DOHH2 (cell line): ENCODE data around the gene KRTDAP.
A peak's percentile ranks its signal among the peaks of the same experiment; 100 is the strongest.

Source experiments
- H3F3A ChIP-seq: fragments of 200-600 bp; sonication (generic), shearing (Covaris generic); 2 replicates; pipeline ENCODE4 v1.6.0; 2016; ENCODE audit warnings: antibody characterized with exemption, mild to moderate bottlenecking; ENCODE audit not compliant: control insufficient read depth, insufficient read depth
- H3K27ac ChIP-seq: fragments of 200-600 bp; sonication (generic); 2 replicates; pipeline ENCODE4 v1.5.1; 2014; ENCODE audit warnings: low read depth, mild to moderate bottlenecking, low read length, moderate library complexity
- H3K27me3 ChIP-seq: fragments of 200-600 bp; sonication (generic); 2 replicates; pipeline ENCODE4 v1.6.1; 2014; ENCODE audit warnings: mild to moderate bottlenecking, low read length, mixed read lengths; ENCODE audit not compliant: control insufficient read depth
- H3K36me3 ChIP-seq: fragments of 200-600 bp; sonication (generic); 2 replicates; pipeline ENCODE4 v1.6.1; 2014; ENCODE audit warnings: mild to moderate bottlenecking, low read length, moderate library complexity, mixed read lengths; ENCODE audit not compliant: control insufficient read depth
- H3K4me1 ChIP-seq: fragments of 200-600 bp; sonication (generic); 2 replicates; pipeline ENCODE4 v1.6.1; 2014; ENCODE audit warnings: mild to moderate bottlenecking, low read length, mixed read lengths; ENCODE audit not compliant: control insufficient read depth
- H3K4me2 ChIP-seq: fragments of 200-600 bp; sonication (generic); 2 replicates; pipeline ENCODE4 v1.6.0; 2014; ENCODE audit warnings: mild to moderate bottlenecking, low read length, moderate library complexity
- H3K4me3 ChIP-seq: fragments of 200-600 bp; sonication (generic); 2 replicates; pipeline ENCODE4 v1.5.1; 2014; ENCODE audit warnings: mild to moderate bottlenecking, low read length, mixed read lengths
- H3K79me2 ChIP-seq: fragments of 200-600 bp; sonication (generic); 2 replicates; pipeline ENCODE4 v1.6.1; 2014; ENCODE audit warnings: mild to moderate bottlenecking, low read length, mixed read lengths; ENCODE audit not compliant: control insufficient read depth
- H3K9me2 ChIP-seq: fragments of 200-600 bp; sonication (generic); replicated peaks from 2 replicates; pipeline ENCODE4 v1.6.1; 2014; ENCODE audit warnings: mild to moderate bottlenecking, low read length, mixed read lengths; ENCODE audit not compliant: control insufficient read depth
- H3K9me3 ChIP-seq: fragments of 200-600 bp; sonication (generic); 2 replicates; pipeline ENCODE4 v1.6.1; 2014; ENCODE audit warnings: antibody characterized with exemption, low read length, mixed read lengths; ENCODE audit not compliant: control insufficient read depth, insufficient read depth
- H4K20me1 ChIP-seq: fragments of 200-600 bp; sonication (generic); 2 replicates; pipeline ENCODE4 v1.6.0; 2014; ENCODE audit warnings: low read depth, mild to moderate bottlenecking, antibody characterized with exemption, low read length, moderate library complexity; ENCODE audit not compliant: control insufficient read depth, insufficient read depth
- EZH2phosphoT487 ChIP-seq: fragments of 200-600 bp; sonication (generic); IDR thresholded peaks from 2 replicates; pipeline ENCODE4 v1.6.1; 2017; ENCODE audit warnings: borderline replicate concordance, mild to moderate bottlenecking, antibody characterized with exemption, low read length, moderate library complexity, mixed read lengths
- TF ChIP-seq, protein P1 (sequence below): fragments of 200-600 bp; sonication (generic); IDR thresholded peaks from one replicate; pipeline ENCODE4 v1.5.1; 2014; ENCODE audit warnings: antibody characterized with exemption, mild to moderate bottlenecking, low read depth, low read length; ENCODE audit not compliant: poor library complexity, severe bottlenecking

KRTDAP gene

DNA sequence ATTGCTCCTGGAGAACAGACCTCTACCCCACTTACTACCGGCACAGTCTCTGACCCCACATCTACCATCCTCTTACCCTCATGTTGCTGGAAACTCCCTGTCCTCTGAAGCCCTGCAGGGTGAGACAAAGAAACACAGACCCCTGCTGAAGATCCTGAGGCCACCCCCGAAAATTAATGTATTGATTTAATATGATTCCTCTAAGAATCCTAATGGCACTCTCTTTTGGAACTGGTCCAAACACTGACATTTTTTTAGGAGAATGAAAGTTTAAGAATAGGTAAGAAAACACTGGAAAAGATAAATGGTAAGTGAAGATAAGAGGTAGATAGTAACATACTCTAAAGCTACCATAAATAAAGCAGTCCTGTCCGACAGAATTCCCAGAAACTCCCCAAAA lies 17.9 kb upstream of the KRTDAP start:
- no peak; the same call in 1 of the 2 replicates for TF ChIP-seq EZH2phosphoT487
- TF ChIP-seq, protein P1, sequence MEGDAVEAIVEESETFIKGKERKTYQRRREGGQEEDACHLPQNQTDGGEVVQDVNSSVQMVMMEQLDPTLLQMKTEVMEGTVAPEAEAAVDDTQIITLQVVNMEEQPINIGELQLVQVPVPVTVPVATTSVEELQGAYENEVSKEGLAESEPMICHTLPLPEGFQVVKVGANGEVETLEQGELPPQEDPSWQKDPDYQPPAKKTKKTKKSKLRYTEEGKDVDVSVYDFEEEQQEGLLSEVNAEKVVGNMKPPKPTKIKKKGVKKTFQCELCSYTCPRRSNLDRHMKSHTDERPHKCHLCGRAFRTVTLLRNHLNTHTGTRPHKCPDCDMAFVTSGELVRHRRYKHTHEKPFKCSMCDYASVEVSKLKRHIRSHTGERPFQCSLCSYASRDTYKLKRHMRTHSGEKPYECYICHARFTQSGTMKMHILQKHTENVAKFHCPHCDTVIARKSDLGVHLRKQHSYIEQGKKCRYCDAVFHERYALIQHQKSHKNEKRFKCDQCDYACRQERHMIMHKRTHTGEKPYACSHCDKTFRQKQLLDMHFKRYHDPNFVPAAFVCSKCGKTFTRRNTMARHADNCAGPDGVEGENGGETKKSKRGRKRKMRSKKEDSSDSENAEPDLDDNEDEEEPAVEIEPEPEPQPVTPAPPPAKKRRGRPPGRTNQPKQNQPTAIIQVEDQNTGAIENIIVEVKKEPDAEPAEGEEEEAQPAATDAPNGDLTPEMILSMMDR, result no peak
- Histone ChIP-seq H3K79me2 (peaks cover 10% of the 10 kb centered on the region), H3K4me2 (peak overlapping the region; percentile 54), H3K4me1 (peaks cover 44% of the 10 kb centered on the region), H3F3A (no peaks in the 10 kb centered on the region), H3K27me3 (peaks cover 36% of the 10 kb centered on the region), H3K9me2 (no peaks in the 10 kb centered on the region), H3K27ac (no peak overlapping the region), H3K9me3 (no peaks in the 10 kb centered on the region), H3K36me3 (no peaks in the 10 kb centered on the region), H4K20me1 (no peaks in the 10 kb centered on the region), H3K4me3 (peak overlapping the region; percentile 75)

DNA sequence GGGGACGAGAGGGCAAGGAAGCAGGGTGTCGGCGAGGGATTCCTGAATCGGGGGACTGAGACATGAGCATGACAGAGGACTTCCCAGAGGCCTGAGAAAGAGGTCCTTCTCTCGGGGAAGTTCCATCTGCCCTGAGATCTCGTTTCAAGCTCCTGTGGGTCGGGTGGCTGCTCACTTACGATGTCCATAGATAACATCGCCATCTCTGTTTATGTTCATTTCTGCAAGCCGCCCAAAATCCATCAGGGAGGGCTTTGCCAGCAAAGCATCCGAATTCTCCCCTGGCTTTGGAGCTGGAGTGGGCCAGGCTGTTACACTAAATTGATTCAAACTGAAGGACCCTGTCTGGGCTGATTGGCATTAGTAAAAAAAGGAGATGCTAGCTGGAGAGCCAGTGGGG lies 17.3 kb upstream of the KRTDAP start:
- H3K9me2 ChIP-seq, result no peaks in the 10 kb centered on the region
- no peaks in the 10 kb centered on the region for H3K36me3 ChIP-seq
- H3K79me2 ChIP-seq, result peaks cover 10% of the 10 kb centered on the region
- no peaks in the 10 kb centered on the region for H4K20me1 ChIP-seq
- H3K27me3 ChIP-seq, result peaks cover 33% of the 10 kb centered on the region
- peaks cover 50% of the 10 kb centered on the region for H3K4me1 ChIP-seq
- no peak overlapping the region for H3K27ac ChIP-seq
- H3F3A ChIP-seq, result no peaks in the 10 kb centered on the region
- TF ChIP-seq, protein P1, result no peak
- no peak for TF ChIP-seq EZH2phosphoT487
- peak overlapping the region; percentile 54 for H3K4me2 ChIP-seq
- H3K9me3 ChIP-seq, result no peaks in the 10 kb centered on the region
- H3K4me3 ChIP-seq, result no peak overlapping the region; the same call in 1 of the 2 replicates

DNA sequence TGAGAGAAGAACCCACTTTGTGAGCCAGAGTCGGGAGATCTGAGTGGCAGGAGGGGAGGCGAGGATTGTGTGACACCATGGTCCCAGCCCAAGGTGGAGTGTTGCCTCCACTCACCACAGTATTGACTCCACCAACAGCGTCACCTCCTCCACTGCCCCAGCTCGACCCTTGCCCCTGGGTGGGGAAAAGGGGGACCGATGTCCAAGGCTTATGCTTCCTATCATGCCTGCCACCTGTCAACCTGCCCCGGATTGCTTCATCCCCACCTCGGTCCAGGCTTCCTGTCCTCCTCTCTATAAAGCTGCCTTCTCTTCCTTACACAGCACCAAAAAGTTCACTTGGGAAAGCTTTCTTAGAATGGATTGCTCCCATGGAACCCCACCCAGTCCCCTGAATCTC lies 15.7 kb upstream of the KRTDAP start:
- TF ChIP-seq, protein P1, result no peak
- TF ChIP-seq EZH2phosphoT487, result no peak
- peaks cover 10% of the 10 kb centered on the region for H3K79me2 ChIP-seq
- H3K9me3 ChIP-seq, result no peaks in the 10 kb centered on the region
- no peaks in the 10 kb centered on the region for H3K9me2 ChIP-seq
- peaks cover 66% of the 10 kb centered on the region for H3K4me1 ChIP-seq
- peaks cover 5% of the 10 kb centered on the region; the same call in 1 of the 2 replicates for H3F3A ChIP-seq
- no peak overlapping the region for H3K4me2 ChIP-seq
- no peak overlapping the region for H3K4me3 ChIP-seq
- H3K27ac ChIP-seq, result no peak overlapping the region
- H4K20me1 ChIP-seq, result no peaks in the 10 kb centered on the region
- no peaks in the 10 kb centered on the region for H3K36me3 ChIP-seq
- peaks cover 32% of the 10 kb centered on the region for H3K27me3 ChIP-seq

DNA sequence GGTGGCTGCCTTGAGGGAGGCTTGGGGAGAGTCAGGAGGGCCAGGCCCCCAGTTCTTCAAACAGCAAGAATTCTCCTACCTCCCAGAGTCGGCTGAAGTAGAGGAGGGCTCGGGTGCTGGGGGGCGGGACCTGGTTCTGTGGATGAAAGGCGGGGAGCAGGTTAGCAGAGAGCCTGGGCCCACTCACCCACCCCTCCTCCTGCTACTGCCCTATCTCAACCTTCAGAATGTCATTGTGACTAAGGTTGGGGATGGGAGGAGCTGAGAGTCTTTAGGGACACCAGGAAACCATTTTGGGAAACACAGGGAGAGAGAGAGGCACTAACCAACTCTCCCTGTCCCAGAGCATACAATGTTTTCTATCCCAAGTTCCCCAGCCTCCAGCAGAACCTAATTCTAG lies 12.5 kb upstream of the KRTDAP start:
- H3K9me2 ChIP-seq, result no peaks in the 10 kb centered on the region
- no peaks in the 10 kb centered on the region for H4K20me1 ChIP-seq
- H3K9me3 ChIP-seq, result no peaks in the 10 kb centered on the region
- H3K27ac ChIP-seq, result peak overlapping the region; percentile 93
- H3K4me3 ChIP-seq, result peak overlapping the region; percentile 60; the same call in 1 of the 2 replicates
- TF ChIP-seq, protein P1, result no peak
- no peak for TF ChIP-seq EZH2phosphoT487
- H3K36me3 ChIP-seq, result peaks cover 7% of the 10 kb centered on the region; the same call in 1 of the 2 replicates
- peaks cover 67% of the 10 kb centered on the region for H3K4me1 ChIP-seq
- H3F3A ChIP-seq, result peaks cover 9% of the 10 kb centered on the region; the same call in 1 of the 2 replicates
- H3K4me2 ChIP-seq, result peak overlapping the region; percentile 79
- peaks cover 11% of the 10 kb centered on the region for H3K27me3 ChIP-seq
- H3K79me2 ChIP-seq, result no peaks in the 10 kb centered on the region
